ENCODE data around the gene IL11. TPM values are rescaled to one million over a fixed set of nuclear protein-coding genes. Genes with fewer than 3 reads are reported as not detected.

IL11 gene
- total RNA-seq, 1 experiment from 2014 or later = 3.9 TPM

DNA sequence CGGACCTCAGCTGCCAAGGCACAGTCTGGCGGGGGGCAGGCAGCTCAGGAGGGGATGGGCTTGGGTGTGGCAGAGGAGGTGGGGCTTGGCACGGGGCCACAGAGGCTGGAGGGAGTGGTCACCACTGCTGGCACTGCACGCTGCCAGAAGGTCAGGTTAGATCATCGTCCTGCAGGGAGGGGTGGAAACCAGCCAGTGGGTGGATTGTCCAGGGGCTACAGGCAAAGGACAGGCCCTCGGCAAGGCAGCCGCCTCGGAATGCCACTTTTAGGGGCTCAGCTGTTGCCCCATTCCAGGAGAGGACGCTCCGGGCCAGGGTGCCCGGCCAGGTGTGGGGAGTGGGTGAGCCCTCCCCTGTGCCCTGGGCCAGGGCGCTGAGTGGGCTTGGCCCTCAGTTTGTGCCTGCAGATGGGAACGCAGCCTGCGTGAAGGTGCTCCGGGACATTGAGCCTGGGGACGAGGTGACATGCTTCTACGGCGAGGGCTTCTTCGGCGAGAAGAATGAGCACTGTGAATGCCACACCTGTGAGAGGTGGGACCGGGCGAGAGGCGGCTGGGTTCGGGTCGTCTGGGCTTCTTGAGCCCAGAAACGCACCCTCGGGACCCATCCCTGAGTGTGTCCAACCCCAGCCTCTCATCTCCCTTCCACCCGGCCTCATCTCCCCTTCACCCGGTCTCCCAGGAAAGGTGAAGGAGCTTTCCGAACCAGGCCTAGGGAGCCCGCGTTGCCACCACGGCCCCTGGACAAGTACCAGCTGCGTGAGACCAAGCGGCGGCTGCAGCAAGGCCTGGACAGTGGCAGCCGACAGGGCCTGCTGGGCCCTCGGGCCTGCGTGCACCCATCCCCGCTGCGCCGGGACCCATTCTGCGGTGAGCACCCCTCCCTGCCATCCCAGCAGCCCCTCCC lies 24.2 kb downstream of the IL11 start:
- no peak overlapping the region for H2BK20ac ChIP-seq (ENCODE audit: low read depth, low read length, poor library complexity, severe bottlenecking)
- no peak overlapping the region for H3K23ac ChIP-seq (ENCODE audit: insufficient read length, low read depth, low read length)
- H3K9ac ChIP-seq (ENCODE audit: extremely low read depth, insufficient read length, low read length) = no peak overlapping the region
- no CpG with 5 or more reads among the region's 43 CpGs for WGBS (ENCODE audit: extremely low coverage, insufficient read length, low lambda C conversion rate)
- TF ChIP-seq, protein P1, sequence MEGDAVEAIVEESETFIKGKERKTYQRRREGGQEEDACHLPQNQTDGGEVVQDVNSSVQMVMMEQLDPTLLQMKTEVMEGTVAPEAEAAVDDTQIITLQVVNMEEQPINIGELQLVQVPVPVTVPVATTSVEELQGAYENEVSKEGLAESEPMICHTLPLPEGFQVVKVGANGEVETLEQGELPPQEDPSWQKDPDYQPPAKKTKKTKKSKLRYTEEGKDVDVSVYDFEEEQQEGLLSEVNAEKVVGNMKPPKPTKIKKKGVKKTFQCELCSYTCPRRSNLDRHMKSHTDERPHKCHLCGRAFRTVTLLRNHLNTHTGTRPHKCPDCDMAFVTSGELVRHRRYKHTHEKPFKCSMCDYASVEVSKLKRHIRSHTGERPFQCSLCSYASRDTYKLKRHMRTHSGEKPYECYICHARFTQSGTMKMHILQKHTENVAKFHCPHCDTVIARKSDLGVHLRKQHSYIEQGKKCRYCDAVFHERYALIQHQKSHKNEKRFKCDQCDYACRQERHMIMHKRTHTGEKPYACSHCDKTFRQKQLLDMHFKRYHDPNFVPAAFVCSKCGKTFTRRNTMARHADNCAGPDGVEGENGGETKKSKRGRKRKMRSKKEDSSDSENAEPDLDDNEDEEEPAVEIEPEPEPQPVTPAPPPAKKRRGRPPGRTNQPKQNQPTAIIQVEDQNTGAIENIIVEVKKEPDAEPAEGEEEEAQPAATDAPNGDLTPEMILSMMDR (conservative IDR thresholded peaks at IDR 0.05) = no peak
- H3K4ac ChIP-seq (ENCODE audit: low read depth, low read length) = no peak overlapping the region
- no peak overlapping the region for H3K18ac ChIP-seq (ENCODE audit: insufficient read length, low read depth, low read length)
- H3T11ph ChIP-seq (ENCODE audit: low read length) = no peak overlapping the region
- no peak overlapping the region for H2AK5ac ChIP-seq (ENCODE audit: insufficient read length, low read length)
- no peak overlapping the region for H4K5ac ChIP-seq (ENCODE audit: insufficient read length, low read depth, low read length)
- no peaks in the 10 kb centered on the region for H3K9me3 ChIP-seq (ENCODE audit: control insufficient read depth, low read depth, low read length)
- no peak overlapping the region for H3K4me3 Mint-ChIP-seq
- peaks cover 3% of the 10 kb centered on the region for H3K23me2 ChIP-seq (ENCODE audit: insufficient read length, low read depth, low read length, poor library complexity, severe bottlenecking)
- no peaks in the 10 kb centered on the region for H3K79me1 ChIP-seq (ENCODE audit: insufficient read depth, low read depth, low read length, poor library complexity, severe bottlenecking)
- no peak overlapping the region for H2BK120ac ChIP-seq (ENCODE audit: low read depth, low read length, poor library complexity, severe bottlenecking)
- peaks cover 2% of the 10 kb centered on the region; the same call in 1 of the 2 replicates for H3K4me1 ChIP-seq (ENCODE audit: insufficient read depth, low read length)
- no peak overlapping the region for H3K14ac ChIP-seq (ENCODE audit: insufficient read depth, low read length)
- no peak overlapping the region for H4K91ac ChIP-seq (ENCODE audit: insufficient read length, low read depth, low read length)
- no peak overlapping the region for H3K4me2 ChIP-seq (ENCODE audit: insufficient read depth, insufficient read length, low read length)
- no peaks in the 10 kb centered on the region for H3K79me2 ChIP-seq (ENCODE audit: insufficient read depth, low read length)
- H3K27me3 Mint-ChIP-seq (ENCODE audit: low read depth) = peaks cover 7% of the 10 kb centered on the region
- H3K56ac ChIP-seq (ENCODE audit: insufficient read length, low read depth, low read length) = no peak overlapping the region
- peak overlapping the region in 1 of 3 experiments; percentile 89; a peak in 1 of 7 replicates for H3K27ac Mint-ChIP-seq
- H3K27me3 ChIP-seq (ENCODE audit: insufficient read depth, low read length) = no peaks in the 10 kb centered on the region
- no peak overlapping the region for H2AFZ ChIP-seq (ENCODE audit: low read length)
- H4K20me1 ChIP-seq (ENCODE audit: control insufficient read depth, insufficient read depth, insufficient read length) = no peaks in the 10 kb centered on the region
- peaks cover 27 to 58% (median 54%) of the 10 kb centered on the region in 3 experiments; a peak in 6 of 7 replicates for H3K36me3 Mint-ChIP-seq (ENCODE audit: insufficient read depth in 1 of 3, low read depth in 3 of 3)
- no peak overlapping the region for H2BK5ac ChIP-seq (ENCODE audit: insufficient read length, low read length)
- no peak overlapping the region for H2BK12ac ChIP-seq (ENCODE audit: insufficient read length, low read depth, low read length)
- peaks cover 45 to 67% of the 10 kb centered on the region in 2 experiments for H3K4me1 Mint-ChIP-seq
- H3K27ac ChIP-seq (ENCODE audit: insufficient read length, low read depth, low read length) = no peak overlapping the region
- no peak overlapping the region for H2BK15ac ChIP-seq (ENCODE audit: low read depth, low read length)
- DNase-seq = no peak
- no peaks in the 10 kb centered on the region for H3K9me3 Mint-ChIP-seq
- H4K8ac ChIP-seq (replicated peaks; ENCODE audit: insufficient read length, low read depth, low read length) = no peak overlapping the region

All from H9 (cell line).